Pancreas (tissue), 10 donors: ENCODE results near the gene CD79B. TPM values are rescaled to one million over a fixed set of nuclear protein-coding genes. Genes with fewer than 3 reads are reported as not detected.

ENCODE experiments used
- ATAC-seq, 4 donors: fragments of 200-7000 bp; cut with Tn5 transposase; one replicate each; pipeline versions ENCODE4 v1.8.0 to v1.9.1; 2020; ENCODE audit warnings: mild to moderate bottlenecking in 4 of 4, moderate library complexity in 4 of 4
- DNase-seq, 6 donors: peaks; one replicate each; pipeline ENCODE4 v3.0.0-alpha.2; 2020
- FAIRE-seq: peaks from 2 replicates; lab custom pipeline; 2012; peaks lifted over from hg19 to GRCh38; lab: Jason Lieb, UNC
- H3K27ac ChIP-seq, 4 donors: fragments of 200-600 bp; sonication (generic); 1 replicate in 3 of 4; 2 replicates in 1 of 4; pipeline versions ENCODE4 v1.5.0 to v1.8.0; 2020
- H3K27me3 ChIP-seq, 4 donors: fragments of 200-600 bp; one replicate each; pipeline ENCODE4 v1.8.0; 2021
- H3K36me3 ChIP-seq, 3 donors: fragments of 200-600 bp; sonication (generic) in 1 of 3; one replicate each; pipeline versions ENCODE4 v1.5.0 to v1.8.0; 2020 to 2021
- H3K4me1 ChIP-seq, 3 donors: fragments of 200-600 bp; one replicate each; pipeline ENCODE4 v1.8.0; 2021
- H3K4me3 ChIP-seq, 4 donors: fragments of 200-600 bp; sonication (generic) in 2 of 4; one replicate each; pipeline versions ENCODE4 v1.5.0 to v1.8.0; 2020 to 2021
- H3K9me3 ChIP-seq, 4 donors: fragments of 200-600 bp; one replicate each; pipeline ENCODE4 v1.8.0; 2021
- CTCF ChIP-seq, 4 donors: fragments of 200-600 bp; sonication (generic) in 3 of 4; IDR thresholded peaks; one replicate each; pipeline versions ENCODE4 v1.5.0 to v1.8.0; 2021; ENCODE audit warnings: antibody characterized with exemption in 4 of 4
- WGBS, 2 donors: extraction: QIAGEN DNeasy Blood & Tissue Kit; methylation state at CpG; one replicate each; pipeline ENCODE4 v1.1.7; 2013; 5-methylcytosine and 5-hydroxymethylcytosine counted together
- intact Hi-C, 3 donors: fragments of 100-400 bp; cut with DNase I; formaldehyde crosslinking; loops; one replicate each; pipeline versions ENCODE4 v1.11.1 to v1.14.2; 2022
- polyA plus RNA-seq, 2 donors: library from polyadenylated mRNA; stranded (reverse); fragments of 200-250 nt; gene quantifications; one replicate each; pipeline ENCODE4 v1.2.3, GENCODE V29; 2013
- total RNA-seq, 6 donors: library from RNA; stranded (reverse); fragmentation: NEBNext Ultra II Directional in 4 of 6; extraction: Animal tissue kit (Norgen Biotek cat#: 25700) in 4 of 6; gene quantifications; one replicate each; pipeline versions ENCODE4 v1.2.1 to v1.2.4, GENCODE V29; 2021 to 2023
- donor health status: healthy with polysubstance abuse.
- donor health status: DM: no; HTN: no; CAD: no; lungs with moderate emphysema.
- donor health status: DM: no; HTN: no; CAD: no.
- donor health status: control.
- donor health status: control.
- donor health status: Bipolar disorder and iron deficiency.
- donor health status: DM: yes; HTN: yes; CAD: no.
- donor health status: DM: no; HTN: no; CAD: no.
- donor health status: DM: no; HTN: no; CAD: no.
- donor health status: DM: yes; HTN: yes; CAD: no.

The CD79B gene
- total and polyA plus RNA-seq, 8 donors, result 0.20 to 1.2 (median 0.80) TPM

GRCh38 chr17:63949576-63950250 is 17.6 kb upstream of the CD79B start:
- no peaks in the 10 kb centered on the region for H3K36me3 ChIP-seq
- no peak overlapping the region for H3K27ac ChIP-seq
- DNase-seq, result peak in 1 of 6 donors; percentile 66
- intact Hi-C loops, result no loop called here
- no peaks in the 10 kb centered on the region for H3K9me3 ChIP-seq
- no peak for ATAC-seq
- no peaks in the 10 kb centered on the region for H3K4me1 ChIP-seq
- 69% methylated on average over 18 of the region's 18 CpGs for WGBS, 2 donors
- no peaks in the 10 kb centered on the region for H3K27me3 ChIP-seq
- FAIRE-seq, result no peak
- no peak overlapping the region for H3K4me3 ChIP-seq
- no peak for TF ChIP-seq CTCF (IDR thresholded peaks at IDR 0.05)

GRCh38 chr17:63948521-63948920 is 16.4 kb upstream of the CD79B start:
- ATAC-seq (no peak), FAIRE-seq (no peak), DNase-seq (peak in 1 of 6 donors; percentile 47)
- 76 to 80% methylated on average over 8 to 9 of the region's 9 CpGs for WGBS, 2 donors
- intact Hi-C loops, result no loop called here
- H3K27me3 ChIP-seq, result no peaks in the 10 kb centered on the region
- H3K4me1 ChIP-seq, result no peaks in the 10 kb centered on the region
- H3K36me3 ChIP-seq, result no peaks in the 10 kb centered on the region
- no peak for TF ChIP-seq CTCF (IDR thresholded peaks at IDR 0.05)
- no peak overlapping the region for H3K27ac ChIP-seq
- no peaks in the 10 kb centered on the region for H3K9me3 ChIP-seq
- no peak overlapping the region for H3K4me3 ChIP-seq

- ATAC-seq (no peak), DNase-seq (peak in 1 of 6 donors; percentile 69), FAIRE-seq (no peak)
- no peak overlapping the region for H3K4me3 ChIP-seq
- intact Hi-C loops, result no loop called here
- TF ChIP-seq CTCF (IDR thresholded peaks at IDR 0.05), result no peak
- H3K36me3 ChIP-seq, result no peaks in the 10 kb centered on the region
- no peaks in the 10 kb centered on the region for H3K27me3 ChIP-seq
- 77 to 80% methylated on average over 18 of the region's 18 CpGs for WGBS, 2 donors
- H3K27ac ChIP-seq, result no peak overlapping the region
- H3K4me1 ChIP-seq, result no peaks in the 10 kb centered on the region
- H3K9me3 ChIP-seq, result no peaks in the 10 kb centered on the region
These were observed 15.7 kb upstream of the CD79B start for GRCh38 chr17:63947711-63948330.

GRCh38 chr17:63946440-63947363 is 14.6 kb upstream of the CD79B start:
- FAIRE-seq (no peak), ATAC-seq (peak; percentile 46 to 90 (median 80)), DNase-seq (peak in 5 of 6 donors; percentile 23 to 68 (median 38))
- H3K36me3 ChIP-seq, result no peaks in the 10 kb centered on the region
- peak; percentile 39 to 76 (median 72) for TF ChIP-seq CTCF (IDR thresholded peaks at IDR 0.05)
- H3K27ac ChIP-seq, result no peak overlapping the region
- no peaks in the 10 kb centered on the region for H3K9me3 ChIP-seq
- H3K4me1 ChIP-seq, result no peaks in the 10 kb centered on the region
- intact Hi-C loops, result no loop called here
- H3K27me3 ChIP-seq, result no peaks in the 10 kb centered on the region
- no peak overlapping the region for H3K4me3 ChIP-seq
- WGBS, 2 donors, result 25 to 41% methylated on average over 13 to 20 of the region's 20 CpGs
